GM21717 (cell line): ENCODE measurements around the gene BORCS5.
"Not testable (repeated sequence)": the region's sequence is repeated elsewhere in the genome, so short reads cannot be mapped to it uniquely, and the experiment has no call there.

Experiments used
- ATAC-seq: cut with Tn5 transposase; IDR thresholded peaks from one replicate; pipeline ENCODE4 v1.9.1; 2021; ENCODE audit warnings: mild to moderate bottlenecking, moderate library complexity; ENCODE audit not compliant: unreplicated experiment

BORCS5 gene

GRCh38 chr12:12454315-12454714 lies 97.4 kb downstream of the BORCS5 start:
- ATAC-seq = no peak

GRCh38 chr12:12456637-12457036 lies 99.8 kb downstream of the BORCS5 start:
- no peak for ATAC-seq

- no peak for ATAC-seq
Observed at GRCh38 chr12:12460935-12461922, 104.4 kb downstream of the BORCS5 start.

- no peak for ATAC-seq
Observed at GRCh38 chr12:12461923-12462315, 105.0 kb downstream of the BORCS5 start.

- no peak for ATAC-seq
Observed at GRCh38 chr12:12465522-12465921, 108.6 kb downstream of the BORCS5 start.

- ATAC-seq = no peak
Observed at GRCh38 chr12:12466157-12466556, 109.3 kb downstream of the BORCS5 start.

- ATAC-seq = no peak
Observed at GRCh38 chr12:12467264-12467663, 110.4 kb downstream of the BORCS5 start.

- no peak for ATAC-seq
Observed at GRCh38 chr12:12467688-12468261, 110.9 kb downstream of the BORCS5 start.

- ATAC-seq = no peak
Observed at GRCh38 chr12:12468575-12468974, 111.7 kb downstream of the BORCS5 start.

GRCh38 chr12:12469386-12469785 lies 112.5 kb downstream of the BORCS5 start:
- ATAC-seq = no peak

- ATAC-seq = no peak
Observed at GRCh38 chr12:12470751-12471306, 114.0 kb downstream of the BORCS5 start.

- not testable (repeated sequence) for ATAC-seq
Observed at GRCh38 chr12:12471982-12472961, 115.4 kb downstream of the BORCS5 start.

GRCh38 chr12:12473223-12473622 lies 116.3 kb downstream of the BORCS5 start:
- ATAC-seq = no peak

GRCh38 chr12:12474471-12474928 lies 117.6 kb downstream of the BORCS5 start:
- ATAC-seq = peak; percentile 47

GRCh38 chr12:12474931-12475795 lies 118.3 kb downstream of the BORCS5 start:
- ATAC-seq = peak; percentile 86

- no peak for ATAC-seq
Observed at GRCh38 chr12:12476857-12477531, 120.1 kb downstream of the BORCS5 start.

GRCh38 chr12:12477532-12477890 lies 120.6 kb downstream of the BORCS5 start:
- ATAC-seq = no peak

GRCh38 chr12:12480074-12480473 lies 123.2 kb downstream of the BORCS5 start:
- no peak for ATAC-seq

- no peak for ATAC-seq
Observed at GRCh38 chr12:12481631-12482030, 124.8 kb downstream of the BORCS5 start.
